ENCODE data around the gene GALNT9. TPM values are rescaled to one million over a fixed set of nuclear protein-coding genes. Genes with fewer than 3 reads are reported as not detected.

Gene GALNT9
- total RNA-seq, 1 experiment from 2014 or later = 0.45 TPM

GRCh38 chr12:132164426-132164825, 165.0 kb downstream of the GALNT9 start:
- intact Hi-C loops (cut with micrococcal nuclease; ENCODE audit: unreplicated experiment) = no loop called here
- BruUV-seq (replicated peaks) = no TSS peak
- no peaks in the 10 kb centered on the region for H3K9me3 ChIP-seq
- CTCF ChIA-PET = no interaction called here
- no peak for TF ChIP-seq CTCF (IDR thresholded peaks at IDR 0.05; ENCODE audit: insufficient read depth in 1 of 2, low read depth in 1 of 2, low read length in 1 of 2, severe bottlenecking in 1 of 2, unreplicated experiment in 1 of 2)
- peaks cover 18% of the 10 kb centered on the region for H3K9me3 Mint-ChIP-seq (ENCODE audit: unreplicated experiment)
- no peaks in the 10 kb centered on the region for H3K27me3 ChIP-seq (replicated peaks; ENCODE audit: control insufficient read depth, insufficient read depth, low read length)
- H3K27ac Mint-ChIP-seq (ENCODE audit: unreplicated experiment) = no peak overlapping the region
- POLR2A ChIA-PET = interaction anchor here (0.7 kb wide), 1 partner anchor 241 kb away, joined by 3 read pairs; no protein-coding TSS in a partner anchor
- peaks cover 10% of the 10 kb centered on the region for H3K36me3 Mint-ChIP-seq (ENCODE audit: insufficient read depth, unreplicated experiment)
- H3K27me3 Mint-ChIP-seq (ENCODE audit: insufficient read depth, unreplicated experiment) = peaks cover 5% of the 10 kb centered on the region
- no peak overlapping the region for H3K4me3 ChIP-seq (ENCODE audit: low read depth, low read length)
- no peak for DNase-seq
- H3K4me3 Mint-ChIP-seq (ENCODE audit: unreplicated experiment) = no peak overlapping the region
- no peaks in the 10 kb centered on the region for H3K4me1 ChIP-seq
- H3K4me1 Mint-ChIP-seq (ENCODE audit: low read depth, unreplicated experiment) = no peaks in the 10 kb centered on the region
- no peaks in the 10 kb centered on the region for H3K36me3 ChIP-seq (ENCODE audit: control insufficient read depth, insufficient read depth, low read length)

GRCh38 chr12:132163911-132164288, 165.5 kb downstream of the GALNT9 start:
- Mint-ChIP-seq H3K4me1 (ENCODE audit: low read depth, unreplicated experiment) (no peaks in the 10 kb centered on the region), H3K36me3 (ENCODE audit: insufficient read depth, unreplicated experiment) (peaks cover 10% of the 10 kb centered on the region), H3K27me3 (ENCODE audit: insufficient read depth, unreplicated experiment) (peaks cover 5% of the 10 kb centered on the region), H3K9me3 (ENCODE audit: unreplicated experiment) (peaks cover 18% of the 10 kb centered on the region), H3K27ac (ENCODE audit: unreplicated experiment) (no peak overlapping the region), H3K4me3 (ENCODE audit: unreplicated experiment) (no peak overlapping the region)
- no peaks in the 10 kb centered on the region for H3K36me3 ChIP-seq (ENCODE audit: control insufficient read depth, insufficient read depth, low read length)
- no TSS peak for BruUV-seq (replicated peaks)
- no peaks in the 10 kb centered on the region for H3K9me3 ChIP-seq
- TF ChIP-seq CTCF (IDR thresholded peaks at IDR 0.05; ENCODE audit: insufficient read depth in 1 of 2, low read depth in 1 of 2, low read length in 1 of 2, severe bottlenecking in 1 of 2, unreplicated experiment in 1 of 2) = peak in 1 of 2 experiments; percentile 25
- POLR2A ChIA-PET = interaction anchor here (0.7 kb wide), 1 partner anchor 241 kb away, joined by 3 read pairs; no protein-coding TSS in a partner anchor
- no peak overlapping the region for H3K4me3 ChIP-seq (ENCODE audit: low read depth, low read length)
- intact Hi-C loops (cut with micrococcal nuclease; ENCODE audit: unreplicated experiment) = no loop called here
- H3K4me1 ChIP-seq = no peaks in the 10 kb centered on the region
- no peaks in the 10 kb centered on the region for H3K27me3 ChIP-seq (replicated peaks; ENCODE audit: control insufficient read depth, insufficient read depth, low read length)
- CTCF ChIA-PET = interaction anchor here (2.8 kb wide), 1 partner anchor 250 kb away, joined by 11 read pairs; no protein-coding TSS in a partner anchor
- no peak for DNase-seq

GRCh38 chr12:132163041-132163910, 166.1 kb downstream of the GALNT9 start:
- Mint-ChIP-seq H3K4me3 (ENCODE audit: unreplicated experiment) (no peak overlapping the region), H3K27me3 (ENCODE audit: insufficient read depth, unreplicated experiment) (peaks cover 5% of the 10 kb centered on the region), H3K27ac (ENCODE audit: unreplicated experiment) (no peak overlapping the region), H3K4me1 (ENCODE audit: low read depth, unreplicated experiment) (no peaks in the 10 kb centered on the region), H3K9me3 (ENCODE audit: unreplicated experiment) (peaks cover 18% of the 10 kb centered on the region), H3K36me3 (ENCODE audit: insufficient read depth, unreplicated experiment) (peaks cover 10% of the 10 kb centered on the region)
- no peak for DNase-seq
- no TSS peak for BruUV-seq (replicated peaks)
- Histone ChIP-seq H3K4me3 (ENCODE audit: low read depth, low read length) (no peak overlapping the region), H3K36me3 (ENCODE audit: control insufficient read depth, insufficient read depth, low read length) (no peaks in the 10 kb centered on the region), H3K9me3 (no peaks in the 10 kb centered on the region), H3K27me3 (replicated peaks; ENCODE audit: control insufficient read depth, insufficient read depth, low read length) (no peaks in the 10 kb centered on the region), H3K4me1 (no peaks in the 10 kb centered on the region)
- no peak for TF ChIP-seq CTCF (IDR thresholded peaks at IDR 0.05; ENCODE audit: insufficient read depth in 1 of 2, low read depth in 1 of 2, low read length in 1 of 2, severe bottlenecking in 1 of 2, unreplicated experiment in 1 of 2)
- intact Hi-C loops (cut with micrococcal nuclease; ENCODE audit: unreplicated experiment) = no loop called here
- ChIA-PET POLR2A (no interaction called here), CTCF (interaction anchor here (0.9 to 2.8 kb wide), 3 partner anchors 9 to 251 kb away, joined by 3 to 11 read pairs (median 5); no protein-coding TSS in a partner anchor)
